HCEC 1CT (cell line): ENCODE data around the gene ALDH1B1.
A peak's percentile ranks its signal among the peaks of the same experiment; 100 is the strongest.
"Not testable (repeated sequence)": the region's sequence is repeated elsewhere in the genome, so short reads cannot be mapped to it uniquely, and the experiment has no call there.

ENCODE experiments used
- DNase-seq: peaks from one replicate; pipeline ENCODE4 v3.0.0-alpha.2; 2017

Gene ALDH1B1

DNA sequence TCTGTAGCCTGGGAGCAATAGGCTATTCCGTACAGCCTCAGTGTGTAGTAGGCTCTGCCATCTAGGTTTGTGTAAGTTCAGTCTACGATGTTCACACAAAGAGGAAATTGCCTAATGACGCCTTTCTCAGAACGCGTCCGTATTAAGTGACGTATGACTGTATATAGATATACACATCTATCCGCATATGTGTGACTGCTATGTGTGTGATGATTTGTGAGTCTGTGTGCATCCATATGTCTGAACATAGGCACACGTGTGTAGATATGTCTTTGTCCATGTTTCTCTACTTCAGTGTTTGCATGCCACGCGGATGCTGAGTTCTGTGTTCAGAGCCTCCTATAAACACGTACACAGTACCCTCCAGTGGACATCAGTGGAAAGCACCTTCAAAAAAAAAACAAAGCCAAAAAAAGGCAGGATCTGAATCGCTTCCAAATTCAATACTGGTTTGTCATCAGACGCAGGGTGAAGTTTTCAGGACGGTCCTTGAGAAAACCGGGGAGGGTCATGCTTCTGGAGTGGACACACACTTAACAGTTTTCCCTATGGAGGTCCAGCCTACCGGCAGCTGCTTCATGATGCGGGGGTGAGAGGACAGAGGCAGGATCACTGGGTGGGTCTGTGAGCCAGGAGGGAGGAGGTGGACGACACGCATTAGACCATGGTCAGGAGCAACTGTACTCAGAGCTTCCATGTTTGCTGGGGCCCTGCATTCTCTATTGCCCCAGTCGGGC, 29.5 kb upstream of the ALDH1B1 start:
- DNase-seq = peak; percentile 78

DNA sequence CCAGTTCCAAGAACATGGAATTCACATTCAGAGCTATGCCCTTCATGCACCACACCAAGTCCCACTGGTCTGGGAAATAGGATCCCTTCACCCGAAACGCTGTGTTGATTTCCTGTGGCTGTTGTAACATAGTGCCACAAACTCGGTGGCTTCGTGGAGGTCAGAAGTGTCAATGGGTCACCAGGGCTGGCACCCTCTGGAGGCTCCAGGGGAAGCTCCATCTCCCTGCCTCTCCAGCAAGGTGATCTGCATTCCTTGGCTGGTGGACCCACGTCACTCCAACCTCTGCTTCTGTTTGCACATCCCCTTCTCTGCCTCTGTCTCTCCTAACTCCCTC, 28.9 kb upstream of the ALDH1B1 start:
- DNase-seq = no peak

DNA sequence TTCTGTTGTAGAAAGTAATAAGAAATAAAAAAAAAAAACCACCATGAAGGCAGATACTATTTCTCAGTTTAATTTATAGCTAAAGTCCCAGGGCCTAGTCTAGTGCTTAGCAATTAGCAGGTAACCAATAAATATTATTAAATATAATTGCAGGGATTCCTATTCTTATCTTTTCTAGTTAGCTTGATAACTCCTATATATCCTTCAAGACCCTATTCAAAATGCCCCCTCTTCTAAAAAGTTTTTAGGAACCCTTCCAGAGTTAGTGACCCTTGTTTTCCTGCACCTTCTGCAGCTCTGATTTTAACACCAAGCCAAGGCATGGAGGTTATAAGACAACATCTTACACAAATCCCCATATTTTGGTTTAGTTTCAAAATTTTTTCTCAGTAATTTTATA, 24.6 kb upstream of the ALDH1B1 start:
- DNase-seq = no peak

DNA sequence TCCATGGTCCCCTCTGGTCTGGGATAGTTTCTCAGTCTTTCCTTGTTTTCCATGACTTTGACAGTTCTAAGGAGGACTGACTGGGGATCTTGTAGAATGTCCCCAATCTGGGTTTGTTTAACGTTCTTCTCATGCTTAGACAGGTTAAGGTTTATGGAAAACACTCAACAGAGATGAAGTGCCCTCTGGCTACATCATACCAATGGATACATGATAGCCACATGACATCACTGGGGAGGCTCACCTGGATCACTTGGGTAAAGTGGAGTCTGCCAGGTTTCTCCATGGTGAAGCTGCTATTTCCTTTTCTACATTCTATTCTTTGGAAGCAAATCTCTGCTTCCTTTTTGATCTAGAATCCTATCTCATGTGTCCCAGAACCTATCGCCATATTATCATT, 23.8 kb upstream of the ALDH1B1 start:
- no peak for DNase-seq

DNA sequence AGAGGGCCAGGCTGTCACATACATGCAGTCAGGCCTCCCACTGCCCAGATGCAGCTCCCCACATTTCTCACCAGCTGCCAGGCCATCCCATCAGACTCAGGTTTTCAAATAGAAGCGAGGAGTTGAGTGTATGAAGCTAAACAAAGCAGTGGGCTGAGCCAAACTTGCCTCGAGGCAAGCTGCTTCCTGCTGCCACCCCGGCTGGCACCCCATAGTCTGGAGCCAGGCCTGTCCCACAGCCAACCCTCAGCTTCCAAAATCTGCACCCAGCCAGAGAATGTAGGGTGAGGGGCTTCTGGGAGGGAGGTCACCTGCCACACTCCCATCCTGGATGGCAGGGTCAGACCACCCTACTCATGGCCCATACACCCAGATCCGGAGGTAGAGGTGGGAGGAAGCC, 22.3 kb upstream of the ALDH1B1 start:
- DNase-seq = no peak

DNA sequence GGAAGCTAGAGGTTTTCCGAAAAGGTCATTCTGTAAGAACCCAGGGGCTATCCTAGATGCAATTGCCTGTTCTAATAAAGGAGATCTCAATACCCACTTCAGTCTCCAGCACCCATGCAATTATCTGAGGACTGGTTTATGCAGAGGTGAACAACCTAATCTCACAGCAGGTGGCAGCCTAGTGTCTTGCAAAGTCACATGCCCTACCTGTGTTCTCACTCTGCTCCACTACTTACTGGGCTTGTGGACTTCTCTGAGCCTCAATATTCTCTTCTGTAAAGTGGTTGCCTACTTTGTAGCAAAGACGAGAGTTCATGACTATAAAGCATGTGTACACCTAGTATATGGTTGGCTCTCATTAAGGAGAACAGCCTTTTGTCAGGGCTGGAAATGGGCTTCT, 21.0 kb upstream of the ALDH1B1 start:
- DNase-seq = peak; percentile 34

DNA sequence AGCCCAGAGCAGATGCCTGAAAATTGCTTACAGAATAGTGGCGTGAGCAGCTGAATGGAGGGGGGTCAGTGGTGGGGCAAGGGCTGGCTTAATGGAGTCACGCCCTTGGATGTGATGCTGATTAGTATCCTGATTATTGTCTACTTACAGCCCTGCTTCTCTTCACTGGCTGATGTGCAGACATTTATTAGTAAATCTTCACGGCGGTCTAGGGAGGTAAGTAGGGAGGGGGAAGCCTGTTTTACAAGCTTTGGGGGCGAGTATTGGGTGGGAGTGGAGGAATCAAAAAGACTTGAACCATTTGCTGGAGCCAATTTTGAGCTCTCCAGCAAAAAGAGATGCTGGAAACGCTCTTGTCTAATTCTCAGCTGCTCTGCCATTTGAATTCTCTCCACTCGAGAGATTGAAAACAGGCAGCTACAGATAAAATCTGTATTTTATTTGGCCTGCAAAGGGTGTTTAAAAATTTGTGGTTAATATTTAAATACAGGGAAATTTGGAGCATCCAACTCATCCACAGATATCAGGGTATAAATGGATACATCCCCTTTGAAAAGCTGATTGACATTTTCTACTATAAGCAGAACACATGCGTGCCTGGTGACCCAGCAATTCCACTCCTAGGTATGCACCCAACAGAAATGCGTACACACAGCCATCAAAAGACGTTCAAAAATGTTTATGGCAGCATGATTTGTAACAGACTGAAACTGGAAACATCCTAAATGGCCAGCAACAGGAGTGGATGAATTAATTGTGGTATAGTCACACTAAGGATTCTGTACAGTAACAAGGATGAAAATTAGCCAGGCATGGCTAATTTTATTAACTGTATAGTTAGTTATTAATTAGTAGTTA, 19.5 kb upstream of the ALDH1B1 start:
- DNase-seq = no peak

DNA sequence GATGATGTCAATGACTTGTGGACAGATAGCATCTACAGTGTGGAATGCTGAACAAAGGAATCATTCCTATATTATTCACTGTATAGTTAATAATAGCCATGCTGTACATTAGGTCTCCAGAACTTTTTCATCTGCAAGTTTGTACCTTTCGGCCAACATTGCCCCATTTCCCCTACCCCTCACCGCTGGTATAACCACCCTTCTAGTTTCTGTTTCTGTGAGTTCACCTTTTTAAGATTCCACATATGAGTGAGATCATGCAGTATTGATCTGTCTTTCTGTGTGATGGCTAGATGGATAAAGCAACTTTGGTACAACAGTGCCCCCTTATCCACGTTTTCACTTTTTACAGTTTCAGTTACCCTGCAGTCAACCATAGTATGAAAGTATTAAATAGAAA, 18.8 kb upstream of the ALDH1B1 start:
- no peak for DNase-seq

DNA sequence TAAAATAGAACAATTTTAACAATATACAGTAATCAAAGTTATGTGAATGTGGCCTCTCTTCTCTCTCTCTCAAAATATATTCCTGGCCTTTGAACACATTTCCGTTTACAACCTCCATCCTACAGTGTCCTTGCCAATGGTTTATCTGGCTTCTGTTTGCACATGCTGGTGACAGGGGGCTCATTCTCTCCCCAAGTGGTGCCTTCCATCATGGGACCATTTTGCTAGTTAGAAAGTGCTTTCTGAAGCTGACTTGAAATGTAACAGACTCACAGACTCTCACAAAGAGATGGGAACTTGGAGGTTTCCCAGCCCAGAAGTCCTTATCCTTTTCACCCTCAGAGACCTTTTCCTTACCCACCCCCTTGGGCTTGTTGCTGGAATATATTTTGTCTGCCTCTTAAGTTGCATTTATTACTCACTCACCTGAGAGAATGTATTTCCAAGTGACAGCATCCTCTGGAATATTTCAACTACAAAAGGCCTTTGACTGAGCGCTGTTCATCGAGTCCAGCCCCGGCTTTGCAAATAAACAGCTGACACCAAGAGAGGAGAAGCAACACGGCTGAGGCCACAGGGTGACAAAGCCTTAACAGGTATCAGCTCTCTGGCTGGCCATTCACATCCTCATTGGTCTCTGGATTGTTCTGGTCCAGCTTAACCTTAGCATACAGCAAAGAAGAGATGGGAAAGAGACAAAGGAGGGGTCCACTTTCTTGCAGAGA, 17.5 kb upstream of the ALDH1B1 start:
- DNase-seq = no peak

DNA sequence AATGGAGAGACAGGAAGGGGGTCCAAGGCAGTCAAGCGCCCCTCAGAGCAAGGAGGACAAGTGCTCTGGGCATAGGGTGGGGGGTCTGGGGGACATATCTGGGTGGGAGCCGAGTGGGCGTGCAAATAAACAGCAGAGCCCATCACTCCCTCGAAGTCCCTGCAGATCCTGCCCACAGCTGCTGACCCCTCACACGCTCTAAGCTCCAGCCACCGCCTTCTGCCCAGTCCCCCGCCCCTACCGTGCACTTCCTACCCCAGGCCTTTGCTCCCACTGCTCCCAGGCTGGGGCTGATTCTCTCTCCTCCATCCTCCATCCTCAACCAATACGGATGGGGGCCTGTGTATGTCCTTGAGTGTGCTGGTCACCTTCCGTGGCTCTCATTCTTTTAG, 16.9 kb upstream of the ALDH1B1 start:
- DNase-seq = no peak

DNA sequence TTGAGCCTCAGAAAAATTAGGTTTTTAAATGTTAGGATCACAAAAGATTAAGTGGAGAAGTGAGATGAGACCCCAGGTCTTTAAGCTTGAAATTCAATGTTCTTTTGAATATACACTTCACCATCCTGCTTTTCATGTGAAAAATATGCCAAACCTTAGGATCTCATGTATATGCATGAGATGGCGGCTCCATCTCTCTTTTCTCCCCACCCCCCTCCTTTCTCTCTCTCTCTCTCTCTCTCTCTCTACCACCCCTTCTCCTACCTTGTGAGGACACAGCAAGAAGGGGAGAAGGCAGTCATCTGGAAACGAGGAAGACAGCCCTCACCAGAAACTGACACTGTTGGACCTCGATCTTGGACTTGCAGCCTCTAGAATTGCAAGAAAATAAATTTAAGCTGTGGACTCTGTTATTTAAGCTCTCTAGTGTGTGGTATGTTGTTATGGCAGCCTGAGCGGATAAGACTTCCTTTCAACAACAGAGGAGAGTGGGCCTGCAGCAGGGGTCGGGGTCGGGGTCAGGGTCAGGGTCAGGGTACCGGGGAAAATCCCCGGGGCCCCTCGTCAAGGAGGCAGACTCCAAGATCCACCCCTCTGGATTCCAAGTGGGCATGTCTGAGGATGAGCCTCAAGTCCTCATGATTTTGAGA, 16.4 kb upstream of the ALDH1B1 start:
- DNase-seq = no peak

DNA sequence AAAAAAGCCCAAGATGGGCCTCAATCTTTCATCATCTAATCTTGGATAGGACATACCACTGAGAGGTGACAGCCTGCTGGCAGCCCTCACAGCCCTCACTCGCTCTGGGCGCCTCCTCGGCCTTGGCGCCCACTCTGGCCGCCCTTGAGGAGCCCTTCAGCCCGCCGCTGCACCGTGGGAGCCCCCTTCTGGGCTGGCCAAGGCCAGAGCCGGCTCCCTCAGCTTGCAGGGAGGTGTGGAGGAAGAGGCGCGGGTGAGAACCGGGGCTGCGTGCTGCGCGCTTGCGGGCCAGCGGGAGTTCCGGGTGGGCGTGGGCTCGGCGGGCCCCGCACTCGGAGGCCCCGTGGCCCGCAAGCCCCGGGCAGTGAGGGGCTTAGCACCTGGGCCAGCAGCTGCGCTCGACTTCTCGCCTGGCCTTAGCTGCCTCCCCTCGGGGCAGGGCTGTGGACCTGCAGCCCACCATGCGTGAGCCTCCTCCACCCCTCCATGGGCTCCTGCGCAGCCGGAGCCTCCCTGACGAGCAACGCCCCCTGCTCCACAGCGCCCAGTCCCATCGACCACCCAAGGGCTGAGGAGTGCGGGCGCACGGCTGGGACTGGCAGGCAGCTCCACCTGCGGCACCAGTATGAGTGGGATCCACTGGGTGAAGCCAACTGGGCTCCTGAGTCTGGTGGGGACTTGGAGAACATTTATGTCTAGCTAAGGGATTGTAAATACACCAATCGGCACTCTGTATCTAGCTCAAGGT, 15.0 kb upstream of the ALDH1B1 start:
- not testable (repeated sequence) for DNase-seq

DNA sequence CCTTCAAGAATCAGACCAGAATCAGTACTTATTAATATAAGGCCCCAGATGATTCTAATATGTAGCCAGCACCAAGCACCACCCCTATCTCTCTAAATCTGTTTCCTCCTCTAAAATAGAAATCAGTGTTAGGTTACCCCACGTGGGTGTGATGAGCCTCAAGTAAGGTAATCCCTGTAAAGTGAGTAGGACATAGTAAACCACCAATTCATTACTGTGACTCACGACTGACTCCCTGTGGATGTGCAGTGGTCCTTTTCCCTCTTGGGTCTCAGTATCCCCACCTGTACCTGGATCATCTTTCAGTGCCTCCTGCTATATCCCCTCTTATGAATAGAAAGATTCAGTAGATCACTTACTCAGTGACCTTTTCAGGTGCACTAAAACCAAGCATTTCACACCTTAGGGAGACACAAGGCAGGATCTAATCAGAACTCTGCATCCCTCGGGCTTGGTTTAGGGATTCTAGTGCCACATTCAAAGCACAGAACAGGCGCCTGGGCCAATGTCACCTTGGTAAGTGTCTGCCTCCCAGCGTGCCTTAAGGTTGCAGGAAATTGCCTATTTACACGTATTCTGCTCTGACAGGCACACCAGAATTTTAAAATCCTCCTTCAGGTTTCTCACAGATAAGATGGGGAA, 12.2 kb upstream of the ALDH1B1 start:
- DNase-seq = peak; percentile 55

DNA sequence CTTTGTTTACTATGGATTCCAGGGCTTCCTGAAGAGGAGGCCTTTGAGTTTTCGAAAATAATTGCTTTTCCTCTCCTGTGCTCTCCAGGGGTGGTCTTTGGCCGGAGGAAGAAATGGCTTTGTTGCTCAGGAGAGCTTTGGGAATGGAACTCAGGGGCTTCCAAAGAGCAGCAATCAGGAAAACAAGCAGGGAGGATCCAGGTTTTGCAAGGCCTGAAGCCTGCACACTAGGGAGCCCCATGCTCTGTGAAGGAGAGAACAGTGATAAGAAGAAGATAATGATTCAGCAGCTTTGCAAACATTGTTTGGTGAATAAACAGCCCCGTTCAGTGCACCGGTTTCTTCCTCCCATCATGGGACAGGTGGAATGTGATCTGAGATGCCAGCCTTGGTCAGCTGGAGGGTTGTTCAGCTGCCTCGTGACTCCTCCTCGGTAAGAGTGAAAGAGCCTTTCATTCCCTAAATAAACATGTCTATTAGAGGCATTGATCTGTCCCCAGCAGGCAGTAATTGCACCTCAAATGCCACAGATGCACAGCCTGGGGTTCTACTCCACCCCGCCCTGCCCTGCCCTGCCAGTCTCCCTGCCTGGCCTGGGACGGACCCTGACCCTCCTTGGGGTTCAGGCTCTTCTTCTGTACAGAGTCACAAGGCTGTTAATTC, 11.5 kb upstream of the ALDH1B1 start:
- no peak for DNase-seq

DNA sequence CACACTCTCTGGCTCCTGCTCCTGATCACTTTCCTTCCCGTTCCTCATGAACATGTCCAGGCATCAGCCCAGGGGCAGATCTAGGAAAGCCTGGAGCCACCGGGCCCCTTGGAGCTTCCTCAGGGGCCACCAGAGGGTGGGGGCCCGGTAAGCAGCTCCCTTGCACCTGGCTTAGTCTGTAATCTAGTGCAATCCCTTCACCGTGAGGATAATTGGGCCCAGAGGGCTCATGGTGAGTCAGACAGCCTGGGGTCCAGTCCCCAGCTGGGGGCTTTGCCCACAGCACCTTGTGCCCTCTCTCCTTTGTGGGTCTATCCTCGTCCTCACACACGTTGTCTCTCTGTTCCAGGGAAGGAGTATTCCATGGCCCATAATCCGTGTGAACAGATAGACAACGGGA, 10.4 kb upstream of the ALDH1B1 start:
- DNase-seq = no peak

DNA sequence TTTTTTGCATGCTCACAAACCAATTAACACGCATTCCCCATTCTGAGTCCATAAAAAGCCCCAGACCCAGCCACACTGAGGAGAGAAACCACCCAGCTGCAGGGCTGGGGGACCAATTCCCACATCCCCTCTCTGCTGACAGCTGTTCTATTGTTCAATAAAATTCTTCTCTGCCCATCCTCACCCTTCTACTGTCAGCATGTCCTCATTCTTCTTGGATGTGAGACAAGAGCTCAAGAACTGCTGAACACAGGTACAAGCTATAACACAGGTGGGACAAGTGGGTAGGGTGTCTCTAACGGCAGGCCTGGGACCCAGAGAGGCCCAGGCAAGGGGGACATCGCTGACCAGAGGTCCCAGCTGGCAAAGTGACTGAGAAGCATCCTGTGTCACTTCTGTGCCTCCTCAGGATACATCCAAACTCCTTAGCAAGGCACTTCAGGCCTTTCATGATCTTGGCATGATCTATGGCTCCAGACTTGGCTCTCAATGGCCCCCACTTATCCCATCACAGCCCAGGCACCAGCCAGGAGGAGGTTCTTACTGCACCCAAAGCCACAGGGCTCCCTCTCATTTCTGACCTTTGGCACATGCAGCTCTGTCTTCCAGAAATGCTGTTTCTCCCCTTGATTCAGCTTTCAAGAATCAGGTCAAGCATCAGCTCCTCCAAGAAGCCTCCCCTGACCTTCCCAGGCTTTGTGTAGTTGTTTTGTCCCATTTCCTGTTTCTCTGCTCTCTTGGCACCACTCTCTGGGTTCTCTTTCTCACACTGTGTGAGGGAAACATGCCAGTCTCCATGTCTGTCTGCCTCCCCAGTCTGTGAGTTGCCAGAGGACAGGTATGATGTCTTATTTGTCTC, 7.3 kb upstream of the ALDH1B1 start:
- DNase-seq = no peak

DNA sequence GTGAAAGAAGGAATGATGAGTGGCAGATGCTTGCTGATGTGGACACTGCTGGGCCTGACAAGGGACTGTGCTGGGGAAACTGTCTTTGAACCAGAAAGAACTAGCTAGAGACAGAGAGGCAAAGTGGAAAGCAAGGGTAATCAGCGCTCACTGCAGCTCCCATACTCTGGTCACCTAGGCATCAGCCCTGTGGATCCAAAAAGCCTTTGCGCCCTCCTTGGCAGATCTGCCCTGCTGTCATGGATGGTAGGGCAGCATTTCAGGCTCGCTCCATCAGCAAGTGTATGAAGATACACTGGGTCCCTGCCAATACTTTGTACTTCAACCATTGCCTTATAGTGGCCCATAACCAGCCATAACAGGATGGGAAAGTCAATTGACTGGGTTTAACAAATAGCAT, 6.6 kb upstream of the ALDH1B1 start:
- no peak for DNase-seq

DNA sequence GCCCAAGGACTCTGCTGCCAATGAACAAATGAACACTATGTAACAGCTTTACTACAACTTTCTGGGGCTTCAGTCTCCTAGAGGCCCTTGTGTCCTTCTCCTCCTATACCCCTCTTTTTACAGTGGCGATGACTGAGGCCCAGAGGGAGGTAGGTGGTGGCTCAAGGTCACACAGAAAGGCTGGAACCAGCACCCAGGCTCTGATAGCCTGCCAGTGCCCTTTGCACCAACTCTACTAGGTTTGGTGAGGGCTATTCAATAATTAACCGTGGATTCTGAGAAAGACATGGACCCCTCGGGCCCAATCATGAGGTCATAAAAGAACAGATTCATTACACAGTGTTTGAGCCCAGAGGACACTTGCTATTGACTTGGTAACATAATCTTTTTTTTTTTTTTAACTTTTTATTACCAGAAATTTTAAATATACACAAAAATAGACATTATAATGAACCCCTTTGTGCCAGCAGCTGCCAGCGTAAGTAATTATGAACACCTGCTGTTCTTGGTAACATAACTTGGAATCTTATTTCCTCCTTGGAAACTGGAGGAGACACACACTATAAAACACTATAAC, 6.1 kb upstream of the ALDH1B1 start:
- DNase-seq = no peak

DNA sequence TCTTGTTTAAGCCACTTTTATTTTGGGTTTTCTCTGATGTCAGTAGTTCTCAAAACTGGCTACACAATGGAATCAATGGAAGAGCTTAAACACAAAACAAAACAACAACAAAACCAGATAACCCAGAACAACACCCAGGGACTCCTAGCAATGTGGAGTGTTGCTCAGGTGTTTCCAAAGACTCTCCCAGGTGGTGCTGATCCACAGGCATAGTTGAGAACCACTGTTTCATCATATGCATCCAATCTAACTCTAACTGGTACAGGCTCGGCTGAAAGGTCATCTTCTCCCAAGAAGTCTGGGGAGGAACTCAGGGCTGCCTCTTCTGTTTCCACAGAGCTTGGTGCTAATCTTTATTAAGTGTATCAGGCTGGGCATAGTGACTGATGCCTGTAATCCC, 5.4 kb upstream of the ALDH1B1 start:
- no peak for DNase-seq

DNA sequence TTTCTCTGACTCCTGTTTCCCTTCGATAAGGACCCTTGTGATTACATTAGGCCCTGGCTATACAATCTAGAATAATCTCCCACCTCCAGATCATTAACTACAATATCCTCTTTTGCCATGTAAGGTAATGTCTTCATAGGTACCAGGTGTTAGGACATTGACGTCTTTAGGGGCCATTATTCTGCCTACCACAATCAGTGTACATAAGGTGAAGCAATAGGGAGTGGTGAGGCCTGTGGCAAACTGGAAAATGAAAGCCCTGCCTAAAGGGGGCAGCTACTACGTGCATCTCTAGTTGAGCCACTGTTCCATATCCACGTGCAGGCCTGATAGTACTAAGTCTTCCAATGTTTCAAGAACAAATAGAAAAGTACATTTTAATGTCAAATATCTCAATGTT, 4.8 kb upstream of the ALDH1B1 start:
- DNase-seq = no peak
